Lower lobe of right lung (tissue), 2 donors: ENCODE data around the gene C15orf39. TPM values are rescaled to one million over a fixed set of nuclear protein-coding genes. Genes with fewer than 3 reads are reported as not detected.

Experiments used
- ATAC-seq, 2 donors: fragments of 200-7000 bp; cut with Tn5 transposase; one replicate each; pipeline ENCODE4 v1.9.1; 2020 to 2022; ENCODE audit warnings: mild to moderate bottlenecking in 2 of 2, moderate library complexity in 2 of 2
- DNase-seq: peaks from one replicate; pipeline ENCODE4 v3.0.0-alpha.2; 2020
- H3K27ac ChIP-seq: fragments of 200-600 bp; one replicate; pipeline ENCODE4 v1.8.0; 2022
- H3K27me3 ChIP-seq: fragments of 200-600 bp; one replicate; pipeline ENCODE4 v1.8.0; 2022; ENCODE audit warnings: low read depth
- H3K36me3 ChIP-seq: fragments of 200-600 bp; one replicate; pipeline ENCODE4 v1.8.0; 2022; ENCODE audit warnings: mild to moderate bottlenecking
- H3K4me1 ChIP-seq: fragments of 200-600 bp; one replicate; pipeline ENCODE4 v1.8.0; 2022
- H3K4me3 ChIP-seq: fragments of 200-600 bp; one replicate; pipeline ENCODE4 v1.8.0; 2022; ENCODE audit warnings: mild to moderate bottlenecking
- H3K9me3 ChIP-seq: fragments of 200-600 bp; one replicate; pipeline ENCODE4 v1.8.0; 2022
- CTCF ChIP-seq: fragments of 200-600 bp; IDR thresholded peaks from one replicate; pipeline ENCODE4 v1.8.0; 2022; ENCODE audit warnings: antibody characterized with exemption, mild to moderate bottlenecking
- intact Hi-C: fragments of 100-400 bp; cut with DNase I; formaldehyde crosslinking; loops from one replicate; pipeline ENCODE4 v1.11.0; 2022
- total RNA-seq: library from RNA; stranded (reverse); fragmentation: NEBNext Ultra II Directional; extraction: Animal tissue kit (Norgen Biotek cat#: 25700); gene quantifications from one replicate; pipeline ENCODE4 v1.2.1, GENCODE V29; 2021
- donor health status: DM: no; HTN: yes; CAD: no; lungs with severe emphysema.

C15orf39 gene
- total RNA-seq, 1 donor from 2014 or later: 36.3 TPM

GRCh38 chr15:75191235-75191634, 10.4 kb upstream of the C15orf39 start:
- Histone ChIP-seq H3K4me3 (no peak overlapping the region), H3K36me3 (no peaks in the 10 kb centered on the region), H3K27me3 (no peaks in the 10 kb centered on the region), H3K27ac (no peak overlapping the region), H3K9me3 (no peaks in the 10 kb centered on the region), H3K4me1 (peaks cover 11% of the 10 kb centered on the region)
- intact Hi-C loops: no loop called here
- TF ChIP-seq CTCF: no peak
- DNase-seq: no peak
- ATAC-seq: no peak

- no peak for ATAC-seq
- H3K4me3 ChIP-seq: no peak overlapping the region
- H3K27ac ChIP-seq: no peak overlapping the region
- H3K36me3 ChIP-seq: no peaks in the 10 kb centered on the region
- no peak for DNase-seq
- intact Hi-C loops: no loop called here
- no peaks in the 10 kb centered on the region for H3K27me3 ChIP-seq
- H3K4me1 ChIP-seq: peaks cover 11% of the 10 kb centered on the region
- H3K9me3 ChIP-seq: no peaks in the 10 kb centered on the region
- no peak for TF ChIP-seq CTCF
Measured at GRCh38 chr15:75192307-75192706, 9.4 kb upstream of the C15orf39 start.

GRCh38 chr15:75193272-75193671, 8.4 kb upstream of the C15orf39 start:
- Histone ChIP-seq H3K36me3 (no peaks in the 10 kb centered on the region), H3K27me3 (no peaks in the 10 kb centered on the region), H3K4me3 (no peak overlapping the region), H3K4me1 (peaks cover 11% of the 10 kb centered on the region), H3K27ac (no peak overlapping the region), H3K9me3 (no peaks in the 10 kb centered on the region)
- ATAC-seq (no peak), DNase-seq (no peak)
- no peak for TF ChIP-seq CTCF
- intact Hi-C loops: no loop called here

- Histone ChIP-seq H3K4me3 (no peak overlapping the region), H3K36me3 (no peaks in the 10 kb centered on the region), H3K27me3 (no peaks in the 10 kb centered on the region), H3K27ac (no peak overlapping the region), H3K9me3 (no peaks in the 10 kb centered on the region), H3K4me1 (peaks cover 11% of the 10 kb centered on the region)
- intact Hi-C loops: no loop called here
- TF ChIP-seq CTCF: no peak
- DNase-seq (no peak), ATAC-seq (no peak)
Measured at GRCh38 chr15:75193976-75194375, 7.7 kb upstream of the C15orf39 start.

GRCh38 chr15:75194397-75194796, 7.3 kb upstream of the C15orf39 start:
- ATAC-seq: no peak
- peaks cover 14% of the 10 kb centered on the region for H3K4me1 ChIP-seq
- intact Hi-C loops: no loop called here
- H3K27me3 ChIP-seq: no peaks in the 10 kb centered on the region
- H3K9me3 ChIP-seq: no peaks in the 10 kb centered on the region
- no peak for DNase-seq
- H3K36me3 ChIP-seq: no peaks in the 10 kb centered on the region
- no peak overlapping the region for H3K4me3 ChIP-seq
- no peak for TF ChIP-seq CTCF
- H3K27ac ChIP-seq: no peak overlapping the region
